HCT116 (cell line): ENCODE measurements around the gene COMMD3.

Experiments used
- EGR1 ChIP-seq: IDR thresholded peaks from 2 replicates; pipeline ENCODE4 v1.6.1; 2012; ENCODE audit warnings: low read depth
- MAX ChIP-seq: IDR thresholded peaks from 2 replicates; pipeline ENCODE4 v1.6.1; 2012
- POLR2A ChIP-seq: IDR thresholded peaks from 2 replicates; pipeline ENCODE4 v1.7.0; 2011; ENCODE audit warnings: borderline replicate concordance; ENCODE audit not compliant: insufficient read depth, insufficient read length; ENCODE audit errors: extremely low read depth
- POLR2AphosphoS5 ChIP-seq: IDR thresholded peaks from 2 replicates; pipeline ENCODE4 v1.6.1; 2011; ENCODE audit warnings: mild to moderate bottlenecking, low read depth, low read length, moderate library complexity
- ZFX ChIP-seq: fragments of 450-650 bp; IDR thresholded peaks from 2 replicates; pipeline ENCODE4 v1.6.1; 2017
- TF ChIP-seq, protein P1 (sequence below), 3 experiments: fragments of 200-600 bp in 1 of 3; sonication (generic) in 1 of 3; IDR thresholded peaks in 2 of 3; conservative IDR thresholded peaks in 1 of 3; 2 replicates each; pipeline ENCODE4 v1.5.1; 2012 to 2017; ENCODE audit warnings: low read depth in 2 of 3, low read length in 2 of 3, antibody characterized with exemption in 1 of 3, borderline replicate concordance in 1 of 3, control low read depth in 1 of 3, mild to moderate bottlenecking in 1 of 3, mixed read lengths in 1 of 3, mixed run types in 1 of 3, moderate library complexity in 1 of 3; ENCODE audit not compliant: insufficient read depth in 1 of 3
- TF ChIP-seq, protein P2 (sequence below): IDR thresholded peaks from 2 replicates; pipeline ENCODE4 v1.6.1; 2012; ENCODE audit warnings: low read depth

- TF ChIP-seq POLR2A: no peak
- TF ChIP-seq, protein P1, sequence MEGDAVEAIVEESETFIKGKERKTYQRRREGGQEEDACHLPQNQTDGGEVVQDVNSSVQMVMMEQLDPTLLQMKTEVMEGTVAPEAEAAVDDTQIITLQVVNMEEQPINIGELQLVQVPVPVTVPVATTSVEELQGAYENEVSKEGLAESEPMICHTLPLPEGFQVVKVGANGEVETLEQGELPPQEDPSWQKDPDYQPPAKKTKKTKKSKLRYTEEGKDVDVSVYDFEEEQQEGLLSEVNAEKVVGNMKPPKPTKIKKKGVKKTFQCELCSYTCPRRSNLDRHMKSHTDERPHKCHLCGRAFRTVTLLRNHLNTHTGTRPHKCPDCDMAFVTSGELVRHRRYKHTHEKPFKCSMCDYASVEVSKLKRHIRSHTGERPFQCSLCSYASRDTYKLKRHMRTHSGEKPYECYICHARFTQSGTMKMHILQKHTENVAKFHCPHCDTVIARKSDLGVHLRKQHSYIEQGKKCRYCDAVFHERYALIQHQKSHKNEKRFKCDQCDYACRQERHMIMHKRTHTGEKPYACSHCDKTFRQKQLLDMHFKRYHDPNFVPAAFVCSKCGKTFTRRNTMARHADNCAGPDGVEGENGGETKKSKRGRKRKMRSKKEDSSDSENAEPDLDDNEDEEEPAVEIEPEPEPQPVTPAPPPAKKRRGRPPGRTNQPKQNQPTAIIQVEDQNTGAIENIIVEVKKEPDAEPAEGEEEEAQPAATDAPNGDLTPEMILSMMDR (IDR thresholded peaks at IDR 0.05 in 2 of 3, conservative IDR thresholded peaks at IDR 0.05 in 1 of 3; ENCODE audit: borderline replicate concordance in 1 of 3, insufficient read depth in 1 of 3, low read depth in 2 of 3, low read length in 2 of 3): no peak
- no peak for TF ChIP-seq EGR1
- TF ChIP-seq, protein P2, sequence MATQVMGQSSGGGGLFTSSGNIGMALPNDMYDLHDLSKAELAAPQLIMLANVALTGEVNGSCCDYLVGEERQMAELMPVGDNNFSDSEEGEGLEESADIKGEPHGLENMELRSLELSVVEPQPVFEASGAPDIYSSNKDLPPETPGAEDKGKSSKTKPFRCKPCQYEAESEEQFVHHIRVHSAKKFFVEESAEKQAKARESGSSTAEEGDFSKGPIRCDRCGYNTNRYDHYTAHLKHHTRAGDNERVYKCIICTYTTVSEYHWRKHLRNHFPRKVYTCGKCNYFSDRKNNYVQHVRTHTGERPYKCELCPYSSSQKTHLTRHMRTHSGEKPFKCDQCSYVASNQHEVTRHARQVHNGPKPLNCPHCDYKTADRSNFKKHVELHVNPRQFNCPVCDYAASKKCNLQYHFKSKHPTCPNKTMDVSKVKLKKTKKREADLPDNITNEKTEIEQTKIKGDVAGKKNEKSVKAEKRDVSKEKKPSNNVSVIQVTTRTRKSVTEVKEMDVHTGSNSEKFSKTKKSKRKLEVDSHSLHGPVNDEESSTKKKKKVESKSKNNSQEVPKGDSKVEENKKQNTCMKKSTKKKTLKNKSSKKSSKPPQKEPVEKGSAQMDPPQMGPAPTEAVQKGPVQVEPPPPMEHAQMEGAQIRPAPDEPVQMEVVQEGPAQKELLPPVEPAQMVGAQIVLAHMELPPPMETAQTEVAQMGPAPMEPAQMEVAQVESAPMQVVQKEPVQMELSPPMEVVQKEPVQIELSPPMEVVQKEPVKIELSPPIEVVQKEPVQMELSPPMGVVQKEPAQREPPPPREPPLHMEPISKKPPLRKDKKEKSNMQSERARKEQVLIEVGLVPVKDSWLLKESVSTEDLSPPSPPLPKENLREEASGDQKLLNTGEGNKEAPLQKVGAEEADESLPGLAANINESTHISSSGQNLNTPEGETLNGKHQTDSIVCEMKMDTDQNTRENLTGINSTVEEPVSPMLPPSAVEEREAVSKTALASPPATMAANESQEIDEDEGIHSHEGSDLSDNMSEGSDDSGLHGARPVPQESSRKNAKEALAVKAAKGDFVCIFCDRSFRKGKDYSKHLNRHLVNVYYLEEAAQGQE: no peak
- TF ChIP-seq POLR2AphosphoS5: no peak
- TF ChIP-seq MAX: no peak
- TF ChIP-seq ZFX: no peak
Observed at GRCh38 chr10:22366435-22366703, 50.2 kb downstream of the COMMD3 start.
